Stimulated activated CD8-positive, alpha-beta memory T cell treated with anti-CD3 and anti-CD28 coated beads, Interleukin-4, amount 100 ng/mL, for 48 hours (primary cell): ENCODE measurements around the gene IRAK1.
A peak's percentile ranks its signal among the peaks of the same experiment; 100 is the strongest.

Experiments
- DNase-seq: peaks from one replicate; pipeline ENCODE4 v3.0.0-alpha.2; 2020

The IRAK1 gene

GRCh38 chrX:153969904-153970356 is 49.8 kb downstream of the IRAK1 start:
- DNase-seq: no peak

- DNase-seq: no peak
These were observed 50.4 kb downstream of the IRAK1 start for GRCh38 chrX:153969125-153969903.

GRCh38 chrX:153968754-153969124 is 51.0 kb downstream of the IRAK1 start:
- no peak for DNase-seq

- no peak for DNase-seq
These were observed 51.4 kb downstream of the IRAK1 start for GRCh38 chrX:153968255-153968654.

GRCh38 chrX:153967536-153968224 is 52.0 kb downstream of the IRAK1 start:
- no peak for DNase-seq

GRCh38 chrX:153966841-153967535 is 52.7 kb downstream of the IRAK1 start:
- DNase-seq: peak; percentile 71

- DNase-seq: no peak
These were observed 53.4 kb downstream of the IRAK1 start for GRCh38 chrX:153966283-153966688.

- DNase-seq: no peak
These were observed 54.3 kb downstream of the IRAK1 start for GRCh38 chrX:153965406-153965805.

GRCh38 chrX:153964105-153964504 is 55.6 kb downstream of the IRAK1 start:
- no peak for DNase-seq

- no peak for DNase-seq
These were observed 56.2 kb downstream of the IRAK1 start for GRCh38 chrX:153963546-153963945.

- DNase-seq: no peak
These were observed 58.4 kb downstream of the IRAK1 start for GRCh38 chrX:153961292-153961691.

GRCh38 chrX:153960786-153961185 is 58.9 kb downstream of the IRAK1 start:
- no peak for DNase-seq
